Nephron (organoid): ENCODE measurements around the gene MCEMP1.

ENCODE experiments used
- H3K27ac Mint-ChIP-seq, 3 experiments: 2 replicates each; pipeline ENCODE4 v1.8.0; 2020; ENCODE audit warnings: mixed read lengths in 3 of 3, mild to moderate bottlenecking in 2 of 3, moderate library complexity in 1 of 3
- H3K27me3 Mint-ChIP-seq: 2 replicates; pipeline ENCODE4 v1.8.0; 2021; ENCODE audit warnings: low read depth, mild to moderate bottlenecking, moderate library complexity, mixed read lengths
- H3K36me3 Mint-ChIP-seq: 2 replicates; pipeline ENCODE4 v1.8.0; 2020; ENCODE audit warnings: low read depth, mixed read lengths
- H3K4me1 Mint-ChIP-seq: 2 replicates; pipeline ENCODE4 v1.8.0; 2020; ENCODE audit warnings: mixed read lengths
- H3K4me3 Mint-ChIP-seq, 3 experiments: 2 replicates each; pipeline ENCODE4 v1.8.0; 2020; ENCODE audit warnings: mild to moderate bottlenecking in 3 of 3, mixed read lengths in 3 of 3, moderate library complexity in 2 of 3
- H3K9me3 Mint-ChIP-seq: 2 replicates; pipeline ENCODE4 v1.8.0; 2020; ENCODE audit warnings: mixed read lengths
- TF ChIP-seq, protein P1 (sequence below), 3 experiments: fragments of 200-600 bp; sonication (generic); IDR thresholded peaks; one replicate each; pipeline ENCODE4 v1.5.0; 2021; ENCODE audit warnings: antibody characterized with exemption in 3 of 3; ENCODE audit not compliant: unreplicated experiment in 3 of 3

Gene MCEMP1

DNA sequence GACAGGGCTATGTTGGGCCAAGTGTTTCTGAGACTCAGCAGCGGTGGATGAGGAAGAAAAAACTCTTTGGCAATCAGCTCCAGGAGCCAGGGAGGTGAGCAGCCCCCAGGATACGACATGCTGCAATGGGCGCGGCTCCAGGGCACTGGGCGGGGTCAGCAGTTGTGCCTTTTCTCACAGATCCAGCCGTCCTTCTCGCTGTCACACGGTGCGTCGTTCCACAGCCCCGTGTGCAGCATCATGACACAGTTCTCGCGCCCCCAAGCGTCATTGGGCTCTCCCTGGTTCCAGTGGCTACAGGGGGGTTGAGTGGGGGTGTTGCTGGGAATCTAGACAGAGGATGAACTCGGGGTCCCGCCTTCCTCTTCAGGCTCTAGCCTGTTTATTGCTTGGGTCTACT lies 52.3 kb downstream of the MCEMP1 start:
- H3K9me3 Mint-ChIP-seq: no peaks in the 10 kb centered on the region
- peaks cover 87% of the 10 kb centered on the region for H3K27me3 Mint-ChIP-seq
- no peaks in the 10 kb centered on the region for H3K4me1 Mint-ChIP-seq
- no peak overlapping the region for H3K4me3 Mint-ChIP-seq
- H3K27ac Mint-ChIP-seq: no peak overlapping the region
- H3K36me3 Mint-ChIP-seq: no peaks in the 10 kb centered on the region
- TF ChIP-seq, protein P1, sequence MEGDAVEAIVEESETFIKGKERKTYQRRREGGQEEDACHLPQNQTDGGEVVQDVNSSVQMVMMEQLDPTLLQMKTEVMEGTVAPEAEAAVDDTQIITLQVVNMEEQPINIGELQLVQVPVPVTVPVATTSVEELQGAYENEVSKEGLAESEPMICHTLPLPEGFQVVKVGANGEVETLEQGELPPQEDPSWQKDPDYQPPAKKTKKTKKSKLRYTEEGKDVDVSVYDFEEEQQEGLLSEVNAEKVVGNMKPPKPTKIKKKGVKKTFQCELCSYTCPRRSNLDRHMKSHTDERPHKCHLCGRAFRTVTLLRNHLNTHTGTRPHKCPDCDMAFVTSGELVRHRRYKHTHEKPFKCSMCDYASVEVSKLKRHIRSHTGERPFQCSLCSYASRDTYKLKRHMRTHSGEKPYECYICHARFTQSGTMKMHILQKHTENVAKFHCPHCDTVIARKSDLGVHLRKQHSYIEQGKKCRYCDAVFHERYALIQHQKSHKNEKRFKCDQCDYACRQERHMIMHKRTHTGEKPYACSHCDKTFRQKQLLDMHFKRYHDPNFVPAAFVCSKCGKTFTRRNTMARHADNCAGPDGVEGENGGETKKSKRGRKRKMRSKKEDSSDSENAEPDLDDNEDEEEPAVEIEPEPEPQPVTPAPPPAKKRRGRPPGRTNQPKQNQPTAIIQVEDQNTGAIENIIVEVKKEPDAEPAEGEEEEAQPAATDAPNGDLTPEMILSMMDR (IDR thresholded peaks at IDR 0.05; ENCODE audit: unreplicated experiment in 3 of 3): no peak
